ENCODE results near the gene TRRAP.

GRCh38 chr7:98974906-98975816 is 96.8 kb downstream of the TRRAP start:
- TF ChIP-seq CTCF (IDR thresholded peaks at IDR 0.05; ENCODE audit: control extremely low read depth in 1 of 3, insufficient read depth in 1 of 3, low read depth in 1 of 3, low read length in 3 of 3) (no peak), EP300 (IDR thresholded peaks at IDR 0.05; ENCODE audit: borderline replicate concordance in 1 of 2, low read depth in 2 of 2, low read length in 2 of 2) (no peak), POLR2AphosphoS5 (IDR thresholded peaks at IDR 0.05; ENCODE audit: low read depth, low read length) (no peak), CEBPB (IDR thresholded peaks at IDR 0.05; ENCODE audit: low read depth, low read length) (no peak), BACH1 (IDR thresholded peaks at IDR 0.05; ENCODE audit: low read length) (no peak), SP1 (IDR thresholded peaks at IDR 0.05; ENCODE audit: low read depth, low read length) (no peak), TCF12 (IDR thresholded peaks at IDR 0.05; ENCODE audit: low read depth, low read length) (no peak), POLR2A (IDR thresholded peaks at IDR 0.05; ENCODE audit: control extremely low read depth in 1 of 2, low read depth in 2 of 2, low read length in 2 of 2) (no peak), BRCA1 (IDR thresholded peaks at IDR 0.05; ENCODE audit: low read depth, low read length) (no peak)

All from H1 (cell line).